Chondrocyte (in vitro differentiated cells): ENCODE measurements around the gene BLACAT1. TPM values are rescaled to one million over a fixed set of nuclear protein-coding genes. Genes with fewer than 3 reads are reported as not detected.
"Not testable (repeated sequence)": the region's sequence is repeated elsewhere in the genome, so short reads cannot be mapped to it uniquely, and the experiment has no call there.

Source experiments
- DNase-seq: peaks from one replicate; pipeline ENCODE4 v3.0.0; 2021; ENCODE audit warnings: mixed read lengths, low spot score
- H3K27ac Mint-ChIP-seq: one replicate; pipeline ENCODE4 v1.8.0; 2021; ENCODE audit warnings: mild to moderate bottlenecking, moderate library complexity, mixed read lengths; ENCODE audit not compliant: unreplicated experiment
- H3K27me3 Mint-ChIP-seq: 2 replicates; pipeline ENCODE4 v1.8.0; 2021; ENCODE audit warnings: low read depth, mixed read lengths
- H3K36me3 Mint-ChIP-seq: 2 replicates; pipeline ENCODE4 v1.8.0; 2021; ENCODE audit warnings: low read depth, mixed read lengths
- H3K4me1 Mint-ChIP-seq: 2 replicates; pipeline ENCODE4 v1.8.0; 2021; ENCODE audit warnings: low read depth, mild to moderate bottlenecking, mixed read lengths
- H3K4me3 Mint-ChIP-seq: one replicate; pipeline ENCODE4 v1.8.0; 2021; ENCODE audit warnings: mild to moderate bottlenecking, moderate library complexity, mixed read lengths; ENCODE audit not compliant: unreplicated experiment
- H3K9me3 Mint-ChIP-seq: 2 replicates; pipeline ENCODE4 v1.8.0; 2021; ENCODE audit warnings: low read depth, mixed read lengths
- total RNA-seq: library from RNA; stranded (reverse); gene quantifications from 3 replicates; pipeline ENCODE4 v1.2.1, GENCODE V29; 2021
- TF ChIP-seq, protein P1 (sequence below): fragments of 200-600 bp; sonication (generic); IDR thresholded peaks from 2 replicates; pipeline ENCODE4 v1.5.0; 2021; ENCODE audit warnings: antibody characterized with exemption, mild to moderate bottlenecking, moderate library complexity

BLACAT1 gene
- total RNA-seq, 1 donor from 2014 or later: not detected

DNA sequence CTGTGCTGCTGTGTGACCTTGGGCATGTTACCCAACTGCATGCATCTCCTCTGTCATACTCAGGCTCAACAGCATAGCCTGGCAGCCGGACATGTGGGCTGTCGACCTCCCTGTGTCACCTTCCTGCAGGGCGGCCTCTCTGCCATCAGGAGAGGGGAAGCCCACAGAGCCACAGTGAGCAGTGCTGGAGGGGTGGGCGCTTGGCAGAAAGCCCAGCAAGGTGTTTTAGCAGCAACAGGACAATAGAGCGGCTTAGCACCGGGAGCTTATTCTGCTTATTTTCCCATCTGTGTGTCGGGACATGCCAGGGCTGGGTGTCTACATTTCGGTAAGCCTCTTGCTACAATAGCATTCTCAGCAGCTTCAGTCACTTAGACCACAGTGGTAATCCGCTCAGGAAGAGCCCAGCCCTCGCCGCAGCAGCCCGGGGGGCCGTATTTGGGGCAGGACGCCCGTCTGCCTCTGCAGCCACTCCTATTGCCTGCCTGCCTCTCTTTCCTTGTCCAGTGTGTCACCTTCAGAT lies 25.8 kb upstream of the BLACAT1 start:
- TF ChIP-seq, protein P1, sequence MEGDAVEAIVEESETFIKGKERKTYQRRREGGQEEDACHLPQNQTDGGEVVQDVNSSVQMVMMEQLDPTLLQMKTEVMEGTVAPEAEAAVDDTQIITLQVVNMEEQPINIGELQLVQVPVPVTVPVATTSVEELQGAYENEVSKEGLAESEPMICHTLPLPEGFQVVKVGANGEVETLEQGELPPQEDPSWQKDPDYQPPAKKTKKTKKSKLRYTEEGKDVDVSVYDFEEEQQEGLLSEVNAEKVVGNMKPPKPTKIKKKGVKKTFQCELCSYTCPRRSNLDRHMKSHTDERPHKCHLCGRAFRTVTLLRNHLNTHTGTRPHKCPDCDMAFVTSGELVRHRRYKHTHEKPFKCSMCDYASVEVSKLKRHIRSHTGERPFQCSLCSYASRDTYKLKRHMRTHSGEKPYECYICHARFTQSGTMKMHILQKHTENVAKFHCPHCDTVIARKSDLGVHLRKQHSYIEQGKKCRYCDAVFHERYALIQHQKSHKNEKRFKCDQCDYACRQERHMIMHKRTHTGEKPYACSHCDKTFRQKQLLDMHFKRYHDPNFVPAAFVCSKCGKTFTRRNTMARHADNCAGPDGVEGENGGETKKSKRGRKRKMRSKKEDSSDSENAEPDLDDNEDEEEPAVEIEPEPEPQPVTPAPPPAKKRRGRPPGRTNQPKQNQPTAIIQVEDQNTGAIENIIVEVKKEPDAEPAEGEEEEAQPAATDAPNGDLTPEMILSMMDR: no peak
- no peaks in the 10 kb centered on the region for H3K36me3 Mint-ChIP-seq

DNA sequence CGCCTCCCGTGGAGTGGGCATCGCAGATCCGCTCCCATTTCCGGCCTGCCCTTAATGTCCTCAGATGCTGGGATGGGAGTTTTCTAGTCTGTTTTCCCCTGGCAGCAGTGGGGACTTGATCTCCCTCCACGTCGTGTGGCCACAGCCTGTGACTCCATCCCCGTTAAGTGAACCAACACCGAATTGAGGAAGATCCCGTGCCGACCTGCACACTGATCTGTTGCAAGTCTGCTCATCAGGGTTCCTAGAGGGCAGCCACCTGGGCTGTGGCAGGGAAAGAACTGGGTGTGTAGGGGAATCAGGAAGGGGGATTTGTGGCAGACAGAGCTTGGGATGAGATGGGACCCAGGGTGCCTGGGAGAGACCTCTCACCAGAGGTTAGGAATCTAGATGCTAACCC lies 25.4 kb upstream of the BLACAT1 start:
- Mint-ChIP-seq H3K9me3 (no peaks in the 10 kb centered on the region), H3K27ac (no peak overlapping the region), H3K27me3 (peaks cover 52% of the 10 kb centered on the region), H3K36me3 (no peaks in the 10 kb centered on the region), H3K4me1 (peaks cover 6% of the 10 kb centered on the region), H3K4me3 (no peak overlapping the region)
- TF ChIP-seq, protein P1: no peak
- no peak for DNase-seq

More for the DNA sequence above, 25.8 kb upstream of the BLACAT1 start:
- Mint-ChIP-seq H3K9me3 (no peaks in the 10 kb centered on the region), H3K27me3 (peaks cover 54% of the 10 kb centered on the region), H3K4me1 (peaks cover 6% of the 10 kb centered on the region), H3K27ac (no peak overlapping the region), H3K4me3 (no peak overlapping the region)
- no peak for DNase-seq

DNA sequence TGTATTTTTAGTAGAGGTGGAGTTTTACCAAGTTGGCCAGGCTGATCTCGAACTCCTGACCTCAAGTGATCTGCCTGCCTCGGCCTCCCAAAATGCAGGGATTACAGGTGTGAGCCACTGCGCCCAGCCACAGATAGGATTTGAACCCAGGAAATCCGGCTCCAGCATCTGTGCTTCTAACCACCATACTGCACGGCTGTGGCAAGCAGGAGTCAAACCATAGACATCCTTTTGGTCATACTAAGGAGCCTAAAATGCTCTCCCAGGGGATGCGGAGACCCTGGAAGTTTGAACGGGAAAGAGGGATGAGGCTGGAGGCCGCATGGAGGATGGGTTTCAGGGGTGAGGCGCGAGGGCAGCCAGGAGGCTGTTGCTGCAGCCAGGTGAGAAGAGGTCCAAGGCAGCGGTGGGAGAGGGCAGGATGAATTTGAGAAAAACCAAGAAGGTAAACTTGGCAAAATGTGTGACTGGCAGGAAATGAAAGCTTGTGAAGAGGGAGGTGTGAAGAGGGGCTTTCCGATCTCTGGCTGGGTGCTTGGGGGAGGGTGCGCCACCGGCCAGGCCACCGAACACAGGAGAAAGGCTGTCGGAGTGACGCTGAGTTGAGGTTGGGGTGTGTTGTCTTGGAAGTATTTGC lies 24.6 kb upstream of the BLACAT1 start:
- H3K4me1 Mint-ChIP-seq: peaks cover 6% of the 10 kb centered on the region
- peaks cover 2% of the 10 kb centered on the region for H3K36me3 Mint-ChIP-seq
- peaks cover 52% of the 10 kb centered on the region for H3K27me3 Mint-ChIP-seq
- no peak for DNase-seq
- TF ChIP-seq, protein P1: no peak
- H3K9me3 Mint-ChIP-seq: peaks cover 3% of the 10 kb centered on the region
- no peak overlapping the region for H3K4me3 Mint-ChIP-seq
- no peak overlapping the region for H3K27ac Mint-ChIP-seq

DNA sequence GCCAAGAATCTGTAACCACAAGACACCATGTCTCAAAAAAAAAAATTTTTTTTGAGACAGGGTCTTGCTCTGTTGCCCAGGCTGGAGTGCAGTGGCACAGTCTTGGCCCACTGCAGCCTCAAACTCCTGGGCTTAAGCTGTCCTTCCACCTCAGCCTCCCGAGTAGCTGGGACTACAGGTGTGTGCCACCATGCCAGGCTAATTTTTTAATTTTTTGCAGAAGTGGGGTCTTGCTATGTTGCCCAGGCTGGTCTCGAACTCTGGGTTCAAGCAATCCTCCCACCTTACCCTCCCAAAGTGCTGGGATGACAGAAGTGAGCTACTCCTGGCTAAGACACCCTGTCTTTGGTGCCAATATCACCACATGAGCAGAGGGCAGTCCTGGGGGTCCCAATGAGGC lies 23.1 kb upstream of the BLACAT1 start:
- peaks cover 10% of the 10 kb centered on the region for H3K9me3 Mint-ChIP-seq
- H3K36me3 Mint-ChIP-seq, H3K4me1 Mint-ChIP-seq, DNase-seq, H3K27ac Mint-ChIP-seq, H3K4me3 Mint-ChIP-seq: not testable (repeated sequence)
- peaks cover 54% of the 10 kb centered on the region for H3K27me3 Mint-ChIP-seq

DNA sequence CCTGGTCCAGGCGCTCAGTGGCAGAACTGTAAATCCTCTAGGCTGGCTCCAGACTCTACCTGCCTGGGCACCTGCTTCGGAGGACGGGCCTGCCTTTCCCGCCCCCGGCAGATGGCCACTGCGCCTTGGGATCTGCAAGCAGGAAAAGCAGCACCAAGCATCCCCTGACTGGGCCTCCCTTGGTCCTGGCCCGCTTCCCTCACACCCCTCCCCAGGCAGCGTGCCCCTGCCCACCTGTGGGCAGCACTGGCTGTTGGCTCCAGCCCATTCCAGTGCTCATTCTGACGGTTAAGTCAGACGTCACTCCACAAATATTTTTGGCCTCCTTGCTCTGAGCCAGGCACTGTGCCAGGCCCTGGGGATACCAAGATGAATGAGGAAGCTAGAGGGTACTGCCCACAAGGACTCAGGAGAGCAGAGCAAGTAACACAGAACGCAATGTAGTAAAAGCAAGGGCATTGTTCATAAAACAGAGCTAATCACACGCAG lies 22.0 kb upstream of the BLACAT1 start:
- Mint-ChIP-seq H3K27me3 (peaks cover 52% of the 10 kb centered on the region), H3K27ac (peak overlapping the region; percentile 30), H3K4me3 (no peak overlapping the region), H3K4me1 (peaks cover 9% of the 10 kb centered on the region), H3K36me3 (peaks cover 2% of the 10 kb centered on the region), H3K9me3 (peaks cover 10% of the 10 kb centered on the region)
- DNase-seq: no peak
- TF ChIP-seq, protein P1: no peak
